Heart left ventricle (tissue), 13 donors: ENCODE data around the gene SKOR2.

ENCODE experiments used
- CTCF ChIP-seq, 12 donors: fragments of 200-600 bp; sonication (generic) in 4 of 12; IDR thresholded peaks; one replicate each; pipeline versions ENCODE4 v1.5.0 to v1.8.0; 2018 to 2022; ENCODE audit warnings: antibody characterized with exemption in 12 of 12, mild to moderate bottlenecking in 5 of 12
- POLR2A ChIP-seq, 2 donors: fragments of 450-650 bp; IDR thresholded peaks; one replicate each; pipeline ENCODE4 v1.6.1; 2017; ENCODE audit warnings: antibody characterized with exemption in 2 of 2, mild to moderate bottlenecking in 2 of 2, moderate library complexity in 2 of 2
- donor health status: ischemic (EF 13 %, LVEDD 7.1; RV severe dilation, severe dysfunction).
- donor health status: DM: no; HTN: yes; CAD: no.
- donor health status: DM: no; HTN: no; CAD: no.
- donor health status: ischemic (EF 25% LVEDD 6.9; RV normal size, moderate dysfunction).
- donor health status: ischemic (EF 25% LVEDD 5.7; RV mildly dilated, moderate dysfunction).
- donor health status: ischemic (EF 35%, LVEDD 5.7; RV mildly dilated, moderate dysfunction).
- donor health status: nonischemic (EF 11% LVEDD 7.7; RV severe dilation, severe dysfunction).
- donor health status: DM: yes; HTN: yes; CAD: no.
- donor health status: PGD.
- donor health status: ischemic (EF 29% LVEDD 5.4; RV normal size, mild dysfunction).
- donor health status: nonischemic (EF 23%, LVEDD 6.1; RV moderate dilation, normal function).

- TF ChIP-seq CTCF (IDR thresholded peaks at IDR 0.05) (no peak), POLR2A (IDR thresholded peaks at IDR 0.05) (no peak)
Observed at GRCh38 chr18:47274961-47275360, 23.5 kb upstream of the SKOR2 start.
